GM20000 (cell line): ENCODE measurements around the gene CCDC201.

Source experiments
- DNase-seq: peaks from one replicate; pipeline ENCODE4 v3.0.0; 2012; ENCODE audit warnings: low spot score
- TF ChIP-seq, protein P1 (sequence below): IDR thresholded peaks from 2 replicates; pipeline ENCODE4 v1.5.1; 2012; ENCODE audit warnings: mild to moderate bottlenecking, control low read depth; ENCODE audit errors: extremely low read depth, missing control alignments

The CCDC201 gene

DNA sequence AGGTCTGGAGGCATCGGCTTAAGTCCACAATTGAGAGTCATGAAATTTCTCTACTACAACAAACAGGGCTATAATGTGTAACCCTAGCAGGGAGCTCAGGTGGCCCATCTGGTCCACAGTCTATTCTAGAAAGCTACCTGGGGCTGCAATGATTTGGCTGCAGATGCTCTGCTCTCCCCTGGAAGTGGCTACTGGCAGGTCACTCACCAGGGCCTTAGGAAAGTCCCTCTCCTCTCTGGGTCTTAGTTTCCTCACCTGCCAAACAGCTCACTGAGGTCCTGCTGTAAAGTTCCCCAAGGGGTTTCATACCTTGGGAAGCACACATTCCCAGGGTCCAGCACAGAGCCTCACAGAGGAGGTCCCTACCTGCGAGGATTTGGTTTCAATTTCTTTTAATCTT is 45.7 kb upstream of the CCDC201 start:
- TF ChIP-seq, protein P1, sequence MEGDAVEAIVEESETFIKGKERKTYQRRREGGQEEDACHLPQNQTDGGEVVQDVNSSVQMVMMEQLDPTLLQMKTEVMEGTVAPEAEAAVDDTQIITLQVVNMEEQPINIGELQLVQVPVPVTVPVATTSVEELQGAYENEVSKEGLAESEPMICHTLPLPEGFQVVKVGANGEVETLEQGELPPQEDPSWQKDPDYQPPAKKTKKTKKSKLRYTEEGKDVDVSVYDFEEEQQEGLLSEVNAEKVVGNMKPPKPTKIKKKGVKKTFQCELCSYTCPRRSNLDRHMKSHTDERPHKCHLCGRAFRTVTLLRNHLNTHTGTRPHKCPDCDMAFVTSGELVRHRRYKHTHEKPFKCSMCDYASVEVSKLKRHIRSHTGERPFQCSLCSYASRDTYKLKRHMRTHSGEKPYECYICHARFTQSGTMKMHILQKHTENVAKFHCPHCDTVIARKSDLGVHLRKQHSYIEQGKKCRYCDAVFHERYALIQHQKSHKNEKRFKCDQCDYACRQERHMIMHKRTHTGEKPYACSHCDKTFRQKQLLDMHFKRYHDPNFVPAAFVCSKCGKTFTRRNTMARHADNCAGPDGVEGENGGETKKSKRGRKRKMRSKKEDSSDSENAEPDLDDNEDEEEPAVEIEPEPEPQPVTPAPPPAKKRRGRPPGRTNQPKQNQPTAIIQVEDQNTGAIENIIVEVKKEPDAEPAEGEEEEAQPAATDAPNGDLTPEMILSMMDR, result no peak
- DNase-seq, result no peak

DNA sequence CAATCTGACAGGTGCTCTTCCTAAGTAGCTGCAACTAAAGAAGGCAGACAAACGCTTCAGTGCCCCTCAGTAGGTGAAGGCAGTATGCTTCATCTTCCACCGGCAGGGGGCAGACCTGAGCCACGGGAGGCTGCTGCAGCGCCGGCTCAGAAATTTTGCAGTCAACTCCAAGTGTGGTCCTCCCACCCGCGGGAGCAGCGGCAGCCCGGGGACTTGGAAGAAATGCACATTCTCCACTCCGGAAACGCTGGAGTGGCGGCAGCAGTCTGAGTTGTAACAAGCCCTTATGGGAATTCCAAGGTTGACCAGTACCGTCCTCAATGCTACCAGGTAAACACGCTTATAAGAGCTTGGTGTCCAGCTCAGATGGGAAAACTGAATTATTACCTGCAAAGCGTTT is 44.8 kb upstream of the CCDC201 start:
- DNase-seq, result peak; percentile 86
- TF ChIP-seq, protein P1, result peak; percentile 78

DNA sequence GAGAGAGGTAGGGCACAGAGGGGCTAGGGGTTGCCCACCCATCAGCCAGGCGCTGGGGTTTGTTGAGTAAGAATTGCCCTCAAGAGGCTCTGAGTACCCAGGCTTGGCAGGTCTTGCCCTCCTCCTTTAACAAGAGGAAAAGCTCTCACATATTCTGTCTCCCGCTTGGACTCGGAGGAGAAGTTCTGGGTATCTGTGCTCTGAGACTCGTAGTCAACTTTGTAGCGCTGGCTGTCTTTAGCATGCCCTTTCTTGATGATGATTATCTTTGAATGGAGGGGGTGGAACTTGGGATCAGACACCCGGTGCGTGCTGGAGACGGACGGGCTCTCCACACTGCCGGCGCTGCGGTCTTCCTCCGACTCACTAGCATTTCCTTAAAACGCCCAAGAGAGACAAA is 44.2 kb upstream of the CCDC201 start:
- DNase-seq, result no peak
- TF ChIP-seq, protein P1, result no peak

DNA sequence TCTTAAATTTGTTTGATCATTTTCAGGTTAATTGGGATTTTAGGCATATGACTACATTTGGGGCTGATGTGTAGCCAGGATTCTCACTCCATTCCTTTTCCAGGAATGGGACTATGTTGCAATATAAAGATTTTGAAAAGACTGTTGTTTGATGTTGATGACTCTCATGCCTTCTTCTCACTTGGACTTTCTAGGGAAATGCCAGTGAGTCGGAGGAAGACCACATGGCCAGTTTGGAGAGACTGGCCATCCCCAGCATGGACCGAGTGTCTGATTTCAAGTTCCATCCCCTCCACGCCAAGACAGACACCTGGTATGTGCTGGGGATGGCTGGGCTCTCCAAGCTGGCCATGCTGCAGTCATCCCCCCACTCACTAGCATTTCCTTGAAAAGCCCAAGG is 42.7 kb upstream of the CCDC201 start:
- DNase-seq, result no peak
- TF ChIP-seq, protein P1, result no peak

DNA sequence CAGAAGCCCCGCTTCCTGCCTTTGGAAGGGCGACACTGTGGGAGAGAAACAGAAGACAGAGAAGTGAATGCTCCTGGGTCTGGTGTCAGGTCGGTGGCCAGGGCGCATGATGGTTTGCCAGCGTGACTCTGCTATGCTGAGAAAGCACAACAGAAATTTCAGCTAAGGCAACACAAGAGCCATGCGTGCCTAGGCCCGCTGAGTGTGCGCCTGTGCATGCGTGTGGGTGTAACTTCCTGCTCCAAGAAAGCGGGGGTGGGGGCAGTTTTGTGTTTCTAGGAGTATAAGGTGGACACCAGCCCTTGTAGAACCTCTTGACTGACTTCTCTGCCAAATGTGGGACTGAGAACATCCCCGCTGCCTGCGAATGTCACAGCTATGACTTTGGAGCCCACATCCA is 42.0 kb upstream of the CCDC201 start:
- no peak for DNase-seq
- TF ChIP-seq, protein P1, result no peak

DNA sequence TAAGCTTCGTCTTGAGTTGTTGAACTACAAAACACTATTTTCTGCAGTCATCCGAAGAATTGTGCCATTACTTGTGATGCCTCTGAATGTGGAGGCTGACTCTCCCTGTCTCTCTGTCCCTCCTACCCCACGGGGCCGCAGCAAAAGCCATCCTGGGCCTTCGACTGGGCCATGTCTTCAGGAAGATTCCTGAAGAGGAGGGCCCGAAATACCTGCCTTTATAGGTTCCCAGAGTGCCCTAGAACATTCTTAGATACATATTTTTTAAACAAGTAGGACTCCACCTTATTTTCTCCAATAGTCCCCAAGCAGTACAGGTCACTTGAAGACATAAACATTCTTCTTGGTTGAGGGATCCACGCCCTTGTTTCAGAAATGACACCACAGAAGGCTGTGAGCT is 40.1 kb upstream of the CCDC201 start:
- TF ChIP-seq, protein P1, result no peak
- no peak for DNase-seq

DNA sequence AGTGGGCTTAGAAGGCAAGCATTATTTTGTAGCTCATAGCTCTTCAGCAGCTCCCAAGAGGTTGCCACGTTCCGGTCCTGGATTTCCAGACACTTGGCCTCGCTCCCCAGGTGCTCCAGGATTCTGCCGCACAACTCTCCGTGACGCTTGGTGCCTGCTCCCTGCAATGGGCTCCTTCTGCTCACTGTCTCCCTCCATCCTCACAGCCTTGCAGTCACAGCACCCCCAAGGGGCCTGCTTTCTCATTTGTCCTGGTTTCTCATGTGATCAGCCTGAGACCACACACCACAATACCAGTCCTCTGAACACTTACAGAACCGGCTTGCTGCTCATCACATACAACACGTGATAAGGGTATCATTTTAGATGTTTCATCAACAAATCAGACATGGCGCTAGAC is 38.4 kb upstream of the CCDC201 start:
- no peak for DNase-seq
- TF ChIP-seq, protein P1, result no peak
